SK-N-SH (cell line): ENCODE results near the gene AFAP1. TPM values are rescaled to one million over a fixed set of nuclear protein-coding genes. Genes with fewer than 3 reads are reported as not detected.

Source experiments
- CTCF ChIA-PET: fragments of 300-600, 350-600 bp; formaldehyde crosslinking; extraction: SDS; loops from one replicate; lab custom pipeline; 2021; lab: Yijun Ruan, JAX
- POLR2A ChIA-PET: fragments of 350-600 bp; sonication (Branson Sonifier 250); formaldehyde crosslinking; extraction: SDS; loops from one replicate; lab custom pipeline; 2020; ENCODE audit warnings: antibody characterized with exemption, inconsistent platforms; lab: Yijun Ruan, JAX
- DNase-seq: peaks from one replicate; pipeline ENCODE4 v3.0.0; 2012
- H2AFZ ChIP-seq: fragments of 200-600 bp; sonication (generic); 2 replicates; pipeline ENCODE4 v1.8.1; 2016; ENCODE audit warnings: antibody characterized with exemption, mild to moderate bottlenecking, low read depth
- H3F3A ChIP-seq: fragments of 200-600 bp; sonication (generic); replicated peaks from 2 replicates; pipeline ENCODE3; 2016; ENCODE audit warnings: antibody characterized with exemption, mild to moderate bottlenecking; ENCODE audit not compliant: insufficient read depth
- H3K27ac ChIP-seq, 2 experiments: fragments of 200-500 bp in 1 of 2; fragments of 200-600 bp in 1 of 2; sonication (Bioruptor generic) in 1 of 2; sonication (generic), shearing (Covaris generic) in 1 of 2; 2 replicates each; pipeline versions ENCODE4 v1.5.1 to v1.6.1; 2014 to 2016; ENCODE audit warnings: low read depth in 2 of 2, inconsistent platforms in 1 of 2, low read length in 1 of 2, mild to moderate bottlenecking in 1 of 2, mixed read lengths in 1 of 2
- H3K27me3 ChIP-seq: fragments of 200-600 bp; sonication (generic), shearing (Covaris generic); 2 replicates; pipeline ENCODE4 v1.6.1; 2016; ENCODE audit warnings: mixed run types; ENCODE audit not compliant: insufficient read depth
- H3K36me3 ChIP-seq, 2 experiments: fragments of 200-500 bp in 1 of 2; fragments of 200-600 bp in 1 of 2; sonication (Bioruptor generic) in 1 of 2; sonication (generic) in 1 of 2; replicated peaks in 1 of 2; 2 replicates each; pipeline versions ENCODE3 to v1.5.1; 2014 to 2016; ENCODE audit warnings: low read length in 1 of 2, mild to moderate bottlenecking in 1 of 2; ENCODE audit not compliant: insufficient read depth in 2 of 2, control insufficient read depth in 1 of 2
- H3K4me1 ChIP-seq, 2 experiments: fragments of 200-500 bp in 1 of 2; fragments of 200-600 bp in 1 of 2; sonication (Bioruptor generic) in 1 of 2; sonication (generic), shearing (Covaris generic) in 1 of 2; 2 replicates each; pipeline versions ENCODE4 v1.5.1 to v1.6.1; 2014 to 2016; ENCODE audit warnings: low read depth in 1 of 2, low read length in 1 of 2, mixed run types in 1 of 2; ENCODE audit not compliant: insufficient read depth in 2 of 2, control insufficient read depth in 1 of 2
- H3K4me2 ChIP-seq: fragments of 200-600 bp; sonication (generic), shearing (Covaris generic); 2 replicates; pipeline ENCODE4 v1.6.1; 2017; ENCODE audit warnings: mixed run types
- H3K4me3 ChIP-seq, 2 experiments: fragments of 200-500 bp in 1 of 2; fragments of 200-600 bp in 1 of 2; sonication (Bioruptor generic) in 1 of 2; sonication (generic), shearing (Covaris generic) in 1 of 2; 2 replicates each; pipeline versions ENCODE4 v1.5.1 to v1.8.1; 2014 to 2016; ENCODE audit warnings: low read depth in 2 of 2, inconsistent platforms in 1 of 2, low read length in 1 of 2, mild to moderate bottlenecking in 1 of 2, mixed read lengths in 1 of 2, moderate library complexity in 1 of 2
- H3K79me2 ChIP-seq: fragments of 200-600 bp; sonication (generic); 2 replicates; pipeline ENCODE4 v1.8.1; 2017; ENCODE audit warnings: mild to moderate bottlenecking; ENCODE audit not compliant: insufficient read depth
- H3K9ac ChIP-seq: fragments of 200-600 bp; sonication (generic); 2 replicates; pipeline ENCODE4 v1.6.1; 2017; ENCODE audit warnings: mixed run types
- H3K9me2 ChIP-seq: fragments of 200-600 bp; sonication (generic); 2 replicates; pipeline ENCODE4 v1.6.1; 2017; ENCODE audit warnings: mixed run types
- H3K9me3 ChIP-seq: fragments of 200-600 bp; sonication (generic); 2 replicates; pipeline ENCODE4 v1.6.1; 2017; ENCODE audit warnings: mixed run types, mild to moderate bottlenecking, moderate library complexity
- H4K20me1 ChIP-seq: fragments of 200-600 bp; sonication (generic); 2 replicates; pipeline ENCODE4 v1.6.1; 2017; ENCODE audit warnings: mild to moderate bottlenecking, mixed run types; ENCODE audit not compliant: insufficient read depth
- CHD2 ChIP-seq: fragments of 150-350 bp; IDR thresholded peaks from 2 replicates; pipeline ENCODE4 v1.6.1; 2018; ENCODE audit warnings: low read length; ENCODE audit not compliant: partially characterized antibody
- EP300 ChIP-seq, 2 experiments: IDR thresholded peaks; 2 replicates each; pipeline versions ENCODE4 v1.4.0 to v1.6.1; 2012; ENCODE audit warnings: borderline replicate concordance in 1 of 2, low read depth in 1 of 2, low read length in 1 of 2
- FOSL2 ChIP-seq: IDR thresholded peaks from 2 replicates; pipeline ENCODE4 v1.4.0; 2012; ENCODE audit warnings: low read depth, mild to moderate bottlenecking, moderate library complexity, borderline replicate concordance
- FOXM1 ChIP-seq: IDR thresholded peaks from 2 replicates; pipeline ENCODE4 v1.4.0; 2012; ENCODE audit warnings: low read depth, mild to moderate bottlenecking
- GABPA ChIP-seq: IDR thresholded peaks from 2 replicates; pipeline ENCODE4 v1.4.0; 2012; ENCODE audit warnings: low read depth, mild to moderate bottlenecking
- JUND ChIP-seq: IDR thresholded peaks from 2 replicates; pipeline ENCODE4 v1.4.0; 2012
- MEF2A ChIP-seq: IDR thresholded peaks from 2 replicates; pipeline ENCODE4 v1.4.0; 2012; ENCODE audit warnings: low read depth, borderline replicate concordance
- NFIC ChIP-seq: IDR thresholded peaks from 2 replicates; pipeline ENCODE4 v1.4.0; 2012; ENCODE audit warnings: borderline replicate concordance
- POLR2AphosphoS5 ChIP-seq: IDR thresholded peaks from 2 replicates; pipeline ENCODE4 v1.6.1; 2012; ENCODE audit warnings: low read depth, low read length
- RXRA ChIP-seq: IDR thresholded peaks from 2 replicates; pipeline ENCODE4 v1.4.0; 2012; ENCODE audit warnings: low read depth, mild to moderate bottlenecking, borderline replicate concordance
- TCF12 ChIP-seq: IDR thresholded peaks from 2 replicates; pipeline ENCODE4 v1.4.0; 2012
- WGBS: methylation state at CpG from one replicate; pipeline ENCODE4 v1.1.6; 2017; ENCODE audit warnings: low lambda C conversion rate; 5-methylcytosine and 5-hydroxymethylcytosine counted together
- polyA plus RNA-seq, 3 experiments: library from polyadenylated mRNA; depleted of rRNA; stranded (reverse); fragments of >200 nt; gene quantifications; 2 replicates each; pipeline ENCODE4 v1.2.3, GENCODE V29; 2012
- TF ChIP-seq, protein P1 (sequence below): IDR thresholded peaks from 2 replicates; pipeline ENCODE4 v1.4.0; 2012; ENCODE audit warnings: low read depth, borderline replicate concordance
- TF ChIP-seq, protein P2 (sequence below): IDR thresholded peaks from 2 replicates; pipeline ENCODE4 v1.6.1; 2012; ENCODE audit warnings: mild to moderate bottlenecking, low read depth, low read length, moderate library complexity
- TF ChIP-seq, protein P3 (sequence below): IDR thresholded peaks from 2 replicates; pipeline ENCODE4 v1.4.0; 2012; ENCODE audit warnings: low read depth
- TF ChIP-seq, protein P4 (sequence below): fragments of 150-350 bp; IDR thresholded peaks from 2 replicates; pipeline ENCODE4 v1.6.1; 2017; ENCODE audit warnings: antibody characterized with exemption, low read length, low read depth, borderline replicate concordance
- TF ChIP-seq, protein P5 (sequence below): IDR thresholded peaks from 2 replicates; pipeline ENCODE4; 2012

Gene AFAP1
- polyA plus RNA-seq, 1 of the 3 experiments (the other 2 are of a cell fraction): 67.9 TPM

DNA sequence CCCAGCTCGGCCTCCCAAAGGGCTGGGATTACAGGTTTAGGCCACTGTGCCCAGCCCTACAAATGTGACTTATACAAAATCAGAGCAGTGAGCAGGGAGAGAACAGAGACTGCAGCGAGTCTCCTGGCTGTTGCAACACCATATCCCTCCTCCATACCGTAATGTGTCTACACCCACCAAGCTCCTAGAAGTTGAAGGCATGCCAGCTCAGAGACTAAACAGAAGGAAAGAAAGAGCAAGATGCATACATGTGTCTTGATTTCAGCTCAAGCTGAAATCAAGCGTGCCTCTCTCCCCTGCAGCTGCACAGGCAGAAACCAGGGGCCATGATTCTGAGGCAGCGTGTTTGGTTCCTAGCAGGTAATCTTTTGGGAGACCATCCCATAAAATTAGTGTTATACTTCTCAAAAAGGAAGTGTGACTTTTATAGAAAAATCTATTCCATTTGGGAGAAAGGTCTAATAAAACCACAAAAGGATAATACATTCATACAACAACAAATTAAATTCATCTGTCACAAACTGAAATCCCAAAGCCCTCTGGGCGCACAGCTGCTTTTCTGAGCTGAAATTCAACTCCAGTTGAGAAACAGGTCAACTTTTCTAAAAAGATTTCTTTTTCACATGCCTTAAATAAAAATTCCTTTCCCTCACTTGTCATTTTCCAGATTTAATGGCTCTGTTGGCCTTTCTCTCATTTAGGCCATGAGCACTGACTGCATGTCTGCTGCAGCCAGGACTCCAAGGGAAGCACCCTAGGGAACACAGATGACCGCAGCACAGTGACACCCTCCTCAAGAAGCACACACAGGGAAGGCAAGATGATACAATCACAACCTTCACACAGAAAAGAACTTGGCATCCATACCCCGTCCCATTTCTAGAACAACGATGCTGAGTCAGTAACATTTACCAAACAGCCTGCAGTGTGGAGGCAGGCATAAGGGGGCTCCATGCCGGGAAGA is 34.4 kb downstream of the AFAP1 start:
- H3K4me2 ChIP-seq: peak overlapping the region; percentile 80
- H3K9ac ChIP-seq: peak overlapping the region; percentile 75
- peaks cover 14% of the 10 kb centered on the region; the same call in 1 of the 2 replicates for H4K20me1 ChIP-seq
- H3K79me2 ChIP-seq: peaks cover 99% of the 10 kb centered on the region
- ChIA-PET CTCF (interaction anchor here (0.7 to 3.4 kb wide), 6 partner anchors 10 to 783 kb away, joined by 3 to 13 read pairs (median 5); partner anchors contain the start of gene AFAP1), POLR2A (interaction anchor here (0.8 kb wide), 1 partner anchor 87 kb away, joined by 3 read pairs; no protein-coding TSS in a partner anchor)
- H3F3A ChIP-seq: peaks cover 77% of the 10 kb centered on the region
- H3K9me2 ChIP-seq: no peaks in the 10 kb centered on the region
- H3K9me3 ChIP-seq: no peaks in the 10 kb centered on the region
- H3K27me3 ChIP-seq: no peaks in the 10 kb centered on the region
- peak overlapping the region; percentile 14 to 38; a peak in 3 of 4 replicates for H3K4me3 ChIP-seq
- DNase-seq: no peak
- no peak overlapping the region for H2AFZ ChIP-seq
- H3K4me1 ChIP-seq: peaks cover 84 to 88% of the 10 kb centered on the region in 2 experiments
- TF ChIP-seq POLR2AphosphoS5 (0 out of 2 replicates have a peak, but pooled peaks have one; percentile 36), RXRA (0 out of 2 replicates have a peak, but pooled peaks have one; percentile 20), NFIC (0 out of 2 replicates have a peak, but pooled peaks have one; percentile 9), EP300 (IDR thresholded peaks at IDR 0.05; ENCODE audit: borderline replicate concordance in 1 of 2, low read depth in 1 of 2, low read length in 1 of 2) (peak in 1 of 2 experiments; percentile 50; a peak in 1 of 4 replicates), TCF12 (peak; percentile 37; the same call in 1 of the 2 replicates), GABPA (no peak)
- TF ChIP-seq, protein P1, sequence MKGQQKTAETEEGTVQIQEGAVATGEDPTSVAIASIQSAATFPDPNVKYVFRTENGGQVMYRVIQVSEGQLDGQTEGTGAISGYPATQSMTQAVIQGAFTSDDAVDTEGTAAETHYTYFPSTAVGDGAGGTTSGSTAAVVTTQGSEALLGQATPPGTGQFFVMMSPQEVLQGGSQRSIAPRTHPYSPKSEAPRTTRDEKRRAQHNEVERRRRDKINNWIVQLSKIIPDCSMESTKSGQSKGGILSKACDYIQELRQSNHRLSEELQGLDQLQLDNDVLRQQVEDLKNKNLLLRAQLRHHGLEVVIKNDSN: no peak
- peaks cover 0 to 7% of the 10 kb centered on the region in 2 experiments for H3K36me3 ChIP-seq
- H3K27ac ChIP-seq: peak overlapping the region; percentile 97 to 100
- WGBS: 29% methylated on average over 9 of the region's 10 CpGs

DNA sequence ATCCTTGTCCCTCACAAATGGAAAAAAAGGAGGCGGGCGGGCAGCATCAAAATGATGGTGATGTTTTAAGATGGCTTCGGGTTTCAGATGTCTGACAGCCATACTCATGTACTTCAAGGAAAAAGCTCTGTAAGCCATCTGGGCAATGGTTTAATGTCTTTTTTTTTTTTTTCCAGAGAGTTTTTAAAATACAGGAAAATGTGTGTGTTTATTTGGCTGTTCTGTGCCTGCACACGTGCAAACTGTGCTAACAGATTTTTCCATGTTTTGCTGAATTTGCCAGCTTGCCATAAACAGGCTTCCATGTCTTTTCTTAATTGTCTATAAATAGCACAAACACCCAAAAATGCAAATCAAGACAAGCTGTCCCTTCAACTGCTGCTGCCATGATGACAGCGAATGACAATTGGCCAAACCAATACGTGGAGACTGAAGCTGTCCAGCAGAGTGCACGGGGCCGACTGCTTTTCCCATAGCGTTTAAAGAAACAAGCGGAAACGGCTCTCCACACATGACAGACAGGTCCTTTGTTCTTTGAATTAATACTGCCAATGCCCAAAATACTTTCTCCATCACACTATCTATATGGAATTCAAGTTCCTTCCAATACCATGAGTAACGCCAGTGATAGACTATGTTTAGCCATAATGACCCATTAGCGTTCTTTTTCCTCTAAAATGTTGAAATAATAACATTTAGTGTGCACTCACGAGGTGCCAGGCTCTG is 35.7 kb downstream of the AFAP1 start:
- peaks cover 99% of the 10 kb centered on the region for H3K79me2 ChIP-seq
- no peak overlapping the region for H2AFZ ChIP-seq
- peaks cover 0 to 11% of the 10 kb centered on the region in 2 experiments for H3K36me3 ChIP-seq
- POLR2A ChIA-PET: no interaction called here
- no peaks in the 10 kb centered on the region for H3K9me3 ChIP-seq
- peak overlapping the region; percentile 80 for H3K4me2 ChIP-seq
- H4K20me1 ChIP-seq: peaks cover 8% of the 10 kb centered on the region
- H3K9me2 ChIP-seq: no peaks in the 10 kb centered on the region
- DNase-seq: no peak
- CTCF ChIA-PET: interaction anchor here (0.7 to 3.4 kb wide), 4 partner anchors 9 to 210 kb away, joined by 3 to 13 read pairs (median 5); no protein-coding TSS in a partner anchor
- no peaks in the 10 kb centered on the region for H3K27me3 ChIP-seq
- H3K27ac ChIP-seq: peak overlapping the region; percentile 97 to 100
- H3K9ac ChIP-seq: peak overlapping the region; percentile 75
- peak overlapping the region in 1 of 2 experiments; percentile 38; a peak in 2 of 4 replicates for H3K4me3 ChIP-seq
- H3K4me1 ChIP-seq: peaks cover 84% of the 10 kb centered on the region in 2 experiments
- peaks cover 85% of the 10 kb centered on the region for H3F3A ChIP-seq
- 18% methylated on average over 14 of the region's 14 CpGs for WGBS
- TF ChIP-seq POLR2AphosphoS5: peak; percentile 8; the same call in 1 of the 2 replicates
- TF ChIP-seq, protein P2, sequence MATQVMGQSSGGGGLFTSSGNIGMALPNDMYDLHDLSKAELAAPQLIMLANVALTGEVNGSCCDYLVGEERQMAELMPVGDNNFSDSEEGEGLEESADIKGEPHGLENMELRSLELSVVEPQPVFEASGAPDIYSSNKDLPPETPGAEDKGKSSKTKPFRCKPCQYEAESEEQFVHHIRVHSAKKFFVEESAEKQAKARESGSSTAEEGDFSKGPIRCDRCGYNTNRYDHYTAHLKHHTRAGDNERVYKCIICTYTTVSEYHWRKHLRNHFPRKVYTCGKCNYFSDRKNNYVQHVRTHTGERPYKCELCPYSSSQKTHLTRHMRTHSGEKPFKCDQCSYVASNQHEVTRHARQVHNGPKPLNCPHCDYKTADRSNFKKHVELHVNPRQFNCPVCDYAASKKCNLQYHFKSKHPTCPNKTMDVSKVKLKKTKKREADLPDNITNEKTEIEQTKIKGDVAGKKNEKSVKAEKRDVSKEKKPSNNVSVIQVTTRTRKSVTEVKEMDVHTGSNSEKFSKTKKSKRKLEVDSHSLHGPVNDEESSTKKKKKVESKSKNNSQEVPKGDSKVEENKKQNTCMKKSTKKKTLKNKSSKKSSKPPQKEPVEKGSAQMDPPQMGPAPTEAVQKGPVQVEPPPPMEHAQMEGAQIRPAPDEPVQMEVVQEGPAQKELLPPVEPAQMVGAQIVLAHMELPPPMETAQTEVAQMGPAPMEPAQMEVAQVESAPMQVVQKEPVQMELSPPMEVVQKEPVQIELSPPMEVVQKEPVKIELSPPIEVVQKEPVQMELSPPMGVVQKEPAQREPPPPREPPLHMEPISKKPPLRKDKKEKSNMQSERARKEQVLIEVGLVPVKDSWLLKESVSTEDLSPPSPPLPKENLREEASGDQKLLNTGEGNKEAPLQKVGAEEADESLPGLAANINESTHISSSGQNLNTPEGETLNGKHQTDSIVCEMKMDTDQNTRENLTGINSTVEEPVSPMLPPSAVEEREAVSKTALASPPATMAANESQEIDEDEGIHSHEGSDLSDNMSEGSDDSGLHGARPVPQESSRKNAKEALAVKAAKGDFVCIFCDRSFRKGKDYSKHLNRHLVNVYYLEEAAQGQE: peak; percentile 80; the same call in 1 of the 2 replicates
- peak; percentile 72; the same call in 1 of the 2 replicates for TF ChIP-seq FOSL2
- TF ChIP-seq, protein P3, sequence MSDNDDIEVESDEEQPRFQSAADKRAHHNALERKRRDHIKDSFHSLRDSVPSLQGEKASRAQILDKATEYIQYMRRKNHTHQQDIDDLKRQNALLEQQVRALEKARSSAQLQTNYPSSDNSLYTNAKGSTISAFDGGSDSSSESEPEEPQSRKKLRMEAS: peak; percentile 64; the same call in 1 of the 2 replicates
- TF ChIP-seq, protein P4, sequence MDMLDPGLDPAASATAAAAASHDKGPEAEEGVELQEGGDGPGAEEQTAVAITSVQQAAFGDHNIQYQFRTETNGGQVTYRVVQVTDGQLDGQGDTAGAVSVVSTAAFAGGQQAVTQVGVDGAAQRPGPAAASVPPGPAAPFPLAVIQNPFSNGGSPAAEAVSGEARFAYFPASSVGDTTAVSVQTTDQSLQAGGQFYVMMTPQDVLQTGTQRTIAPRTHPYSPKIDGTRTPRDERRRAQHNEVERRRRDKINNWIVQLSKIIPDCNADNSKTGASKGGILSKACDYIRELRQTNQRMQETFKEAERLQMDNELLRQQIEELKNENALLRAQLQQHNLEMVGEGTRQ: no peak
- TF ChIP-seq JUND: peak; percentile 64
- no peak for TF ChIP-seq FOXM1
- peak; percentile 77 for TF ChIP-seq MEF2A
- TF ChIP-seq EP300 (IDR thresholded peaks at IDR 0.05; ENCODE audit: borderline replicate concordance in 1 of 2, low read depth in 1 of 2, low read length in 1 of 2): peak in 1 of 2 experiments; percentile 87; a peak in 2 of 4 replicates
- no peak for TF ChIP-seq CHD2
- TF ChIP-seq, protein P5, sequence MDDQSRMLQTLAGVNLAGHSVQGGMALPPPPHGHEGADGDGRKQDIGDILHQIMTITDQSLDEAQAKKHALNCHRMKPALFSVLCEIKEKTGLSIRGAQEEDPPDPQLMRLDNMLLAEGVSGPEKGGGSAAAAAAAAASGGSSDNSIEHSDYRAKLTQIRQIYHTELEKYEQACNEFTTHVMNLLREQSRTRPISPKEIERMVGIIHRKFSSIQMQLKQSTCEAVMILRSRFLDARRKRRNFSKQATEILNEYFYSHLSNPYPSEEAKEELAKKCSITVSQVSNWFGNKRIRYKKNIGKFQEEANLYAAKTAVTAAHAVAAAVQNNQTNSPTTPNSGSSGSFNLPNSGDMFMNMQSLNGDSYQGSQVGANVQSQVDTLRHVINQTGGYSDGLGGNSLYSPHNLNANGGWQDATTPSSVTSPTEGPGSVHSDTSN: peak; percentile 88
